GM19372 (cell line): ENCODE measurements around the gene C1QC.

Source experiments
- ATAC-seq: cut with Tn5 transposase; IDR thresholded peaks from one replicate; pipeline ENCODE4 v1.9.1; 2021; ENCODE audit warnings: mild to moderate bottlenecking, low read depth, moderate library complexity; ENCODE audit not compliant: unreplicated experiment

The C1QC gene

DNA sequence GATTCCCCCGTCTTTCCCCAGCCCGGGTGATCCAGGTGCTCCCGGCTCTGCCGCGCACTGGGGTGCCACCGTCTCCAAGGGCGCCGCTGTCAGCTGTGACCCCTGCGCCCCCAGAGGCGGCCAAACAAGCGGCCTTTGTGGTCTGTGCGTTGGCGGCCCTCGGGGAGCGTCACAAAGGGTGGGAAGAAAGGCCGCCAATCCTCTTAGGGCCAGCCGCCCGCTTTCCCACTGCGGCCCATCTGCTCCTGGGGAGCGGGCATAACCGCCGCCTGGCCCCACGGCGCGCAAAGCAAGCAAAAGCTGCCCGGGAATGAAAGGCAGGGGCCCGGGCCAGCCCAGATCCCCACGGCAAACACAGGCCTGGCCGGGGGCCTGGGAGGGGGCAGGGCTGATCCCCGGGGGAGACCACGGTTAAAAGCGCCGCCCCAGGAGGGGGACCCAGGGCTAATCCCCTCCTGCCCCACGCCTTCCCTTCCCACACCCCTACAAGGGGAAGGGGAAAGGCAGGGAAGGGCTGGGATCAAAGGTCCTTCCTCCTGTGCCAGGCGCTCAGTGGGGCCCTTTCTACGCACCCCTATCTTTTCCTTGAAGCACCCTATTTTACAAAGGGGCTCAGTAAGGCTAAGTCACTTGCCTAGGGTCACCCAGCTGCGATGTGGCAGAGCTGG lies 33.6 kb downstream of the C1QC start:
- no peak for ATAC-seq

DNA sequence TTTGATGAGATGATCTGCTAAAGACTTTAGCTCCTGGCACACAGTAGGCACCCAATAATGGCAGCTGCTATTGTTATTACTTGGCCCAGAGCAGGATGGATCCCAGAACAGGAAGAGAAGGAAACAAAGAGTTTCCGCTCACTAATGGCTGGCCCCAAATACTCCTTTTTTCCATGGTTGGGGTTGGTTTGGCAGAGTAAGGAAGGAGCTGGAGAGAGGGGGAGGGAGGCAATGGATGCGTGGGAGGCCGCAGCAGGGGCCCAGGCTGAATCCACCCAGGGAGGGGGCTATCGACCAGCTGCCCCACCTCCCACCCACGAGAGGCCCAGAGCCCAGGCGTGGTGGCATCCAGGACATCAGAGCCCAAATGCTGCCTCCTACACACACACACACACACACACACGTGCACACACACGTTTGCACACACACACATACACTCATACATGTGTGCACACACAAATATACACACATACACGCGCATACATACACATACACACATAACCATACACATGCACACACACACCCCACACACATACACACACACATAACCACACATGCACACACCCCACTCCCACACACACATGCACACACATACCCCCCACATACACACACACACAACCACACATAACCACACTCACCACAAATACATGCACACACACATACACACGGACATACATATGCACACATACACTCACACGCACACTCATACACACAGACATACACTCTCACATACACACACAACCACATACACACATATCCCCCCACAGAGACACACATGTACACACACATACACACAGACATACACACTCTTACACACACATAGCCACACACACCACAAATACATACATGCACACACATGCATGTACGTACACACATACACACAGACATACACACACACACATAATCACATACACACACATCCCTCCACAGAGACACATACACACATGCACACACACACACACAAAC lies 34.8 kb downstream of the C1QC start:
- no peak for ATAC-seq

DNA sequence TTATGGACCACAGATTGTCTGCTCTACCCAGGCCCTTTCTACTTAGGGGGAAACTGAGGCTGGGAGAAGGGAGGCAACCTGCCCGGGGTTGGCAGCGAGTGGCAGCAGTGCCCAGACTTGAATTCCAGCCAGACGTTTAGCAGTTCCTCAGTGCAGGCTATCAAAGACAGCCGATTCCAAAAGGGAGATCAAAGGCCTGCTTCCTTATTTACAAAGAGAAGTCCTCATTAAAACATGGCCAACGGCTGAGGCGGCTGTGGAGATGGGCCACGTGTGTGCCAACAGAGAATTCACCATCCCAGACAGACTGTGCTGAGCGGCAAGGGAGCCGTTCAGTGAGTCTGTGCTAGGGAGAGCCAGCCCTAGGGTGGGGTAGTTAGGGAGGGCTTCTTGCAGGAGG lies 37.3 kb downstream of the C1QC start:
- no peak for ATAC-seq

DNA sequence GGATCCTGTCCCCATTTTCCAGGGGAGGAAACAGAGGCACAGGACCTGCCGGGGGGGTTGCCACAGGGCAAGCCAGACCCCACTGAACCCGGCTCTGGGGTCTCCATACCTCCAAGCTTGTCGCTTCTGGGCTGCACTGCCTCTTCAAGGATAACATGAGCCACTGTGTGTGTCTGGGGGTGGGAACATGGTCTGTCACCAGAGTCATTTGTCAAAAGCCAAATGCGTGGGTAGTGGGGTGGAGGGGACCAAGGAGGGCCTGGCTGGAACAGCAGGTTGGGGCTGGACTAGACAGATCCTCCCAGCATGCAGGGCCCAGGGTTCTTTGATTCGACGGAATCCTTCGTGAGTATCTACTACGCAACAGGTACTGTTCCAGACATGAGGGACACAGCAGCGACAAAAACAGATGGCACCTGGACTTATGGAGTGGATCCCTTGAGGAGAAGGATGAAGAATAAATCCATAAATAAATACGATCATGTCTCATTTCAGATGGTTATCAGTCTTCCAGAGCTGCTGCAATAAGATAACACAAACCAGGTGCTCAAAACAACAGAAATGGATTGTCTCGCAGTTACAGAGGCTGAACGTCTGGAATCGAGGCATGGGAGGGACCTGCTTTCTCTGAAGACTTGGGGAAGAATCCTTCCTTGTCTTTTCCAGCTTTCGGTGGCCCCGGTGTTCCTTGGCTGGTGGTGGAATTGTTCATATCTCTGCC lies 38.3 kb downstream of the C1QC start:
- no peak for ATAC-seq

DNA sequence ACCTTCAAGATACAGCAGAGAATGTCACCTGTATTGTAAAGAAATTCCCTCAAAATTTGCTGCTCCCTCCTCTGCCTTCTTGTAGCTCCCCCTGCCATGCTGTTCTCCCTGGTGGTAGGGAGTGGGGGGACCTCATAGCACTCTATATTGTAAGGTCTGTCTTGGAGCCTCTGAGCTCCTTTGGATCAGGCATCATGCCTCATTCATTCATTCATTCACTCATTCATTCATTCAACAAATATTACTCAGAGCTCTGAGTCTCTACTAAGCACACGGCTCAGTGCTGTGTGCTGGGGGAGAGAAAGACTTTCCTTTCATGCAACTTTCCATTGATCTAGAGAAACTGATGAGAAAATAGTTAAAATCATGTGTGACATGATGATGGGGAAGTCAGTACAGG lies 40.1 kb downstream of the C1QC start:
- ATAC-seq: no peak

DNA sequence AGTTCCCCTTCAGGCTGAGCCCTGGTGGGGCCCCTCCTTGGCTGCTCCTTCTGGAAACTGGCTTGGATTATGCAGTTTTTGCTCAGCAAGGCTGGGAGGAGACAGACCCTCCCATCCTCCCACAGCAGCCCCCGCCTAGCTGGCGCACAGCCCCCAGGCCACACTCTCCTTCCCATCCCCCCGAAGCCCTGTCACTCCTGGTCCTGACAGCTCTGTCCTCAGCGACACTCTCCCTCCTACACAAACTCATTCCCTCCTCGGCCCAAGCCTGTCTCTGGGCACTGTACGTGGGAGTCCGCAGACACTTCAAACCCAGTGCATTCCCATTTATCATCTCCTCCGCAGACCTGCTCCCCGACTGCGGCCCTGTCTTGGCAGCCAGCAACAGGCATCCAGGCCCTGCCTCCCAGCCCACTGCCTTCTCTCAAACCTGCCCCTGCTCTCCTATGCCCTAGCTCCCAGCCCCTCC lies 42.2 kb downstream of the C1QC start:
- ATAC-seq: no peak

DNA sequence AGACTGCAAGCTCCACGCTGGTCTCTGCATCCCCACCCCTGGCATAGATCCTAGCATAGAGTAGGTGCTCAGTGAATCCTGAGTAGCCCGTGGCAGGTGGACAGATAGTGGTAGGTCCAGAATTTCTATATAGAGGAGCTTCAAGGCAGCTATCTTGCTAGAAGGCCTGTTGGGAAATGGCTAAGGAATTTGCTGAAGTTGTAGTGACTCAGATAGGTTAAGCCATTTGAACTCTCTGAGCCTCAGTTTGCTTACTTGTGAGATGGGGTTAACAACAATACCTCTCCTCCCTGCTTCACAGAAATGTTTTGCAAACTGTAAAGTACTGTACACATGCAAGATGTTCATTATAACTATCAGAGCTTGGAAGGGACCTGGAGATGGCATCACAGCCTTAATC lies 43.8 kb downstream of the C1QC start:
- ATAC-seq: no peak

DNA sequence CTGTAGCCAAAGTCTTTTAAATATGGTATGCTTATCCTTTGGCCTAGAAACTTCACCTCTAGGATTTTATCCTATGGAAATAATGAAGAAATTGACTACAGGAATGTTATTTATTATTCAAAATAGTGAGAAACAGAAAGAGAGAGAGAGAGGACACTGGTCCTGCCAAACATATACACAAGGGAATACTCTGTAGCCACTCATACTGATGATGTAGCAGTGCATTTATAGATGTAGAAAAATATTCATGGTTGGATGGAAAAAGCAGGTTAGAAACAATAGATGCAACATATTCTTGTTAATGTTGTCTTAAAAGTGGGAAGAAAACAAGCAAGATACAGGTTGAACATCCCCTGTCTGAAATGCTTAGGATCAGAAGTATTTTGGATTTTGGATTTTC lies 45.0 kb downstream of the C1QC start:
- ATAC-seq: no peak

DNA sequence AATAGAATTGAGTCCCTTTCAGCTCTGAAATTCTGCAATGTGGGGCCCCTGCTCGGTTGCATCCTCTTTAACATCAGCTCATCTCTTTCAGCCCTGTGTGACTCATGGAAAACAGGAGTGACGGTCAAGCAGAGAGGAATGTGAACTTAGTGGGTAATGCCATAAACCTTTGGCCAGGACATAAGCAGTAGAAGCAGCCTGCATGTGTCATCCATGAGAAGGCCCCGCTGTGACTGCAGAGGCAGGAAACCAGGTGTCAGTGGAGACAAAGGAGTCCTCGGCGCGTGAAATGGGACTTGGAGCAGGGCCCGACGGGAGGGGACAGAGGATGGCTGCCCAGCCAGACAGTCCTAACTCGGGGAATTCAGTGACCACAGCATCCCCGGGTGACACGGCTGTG lies 46.1 kb downstream of the C1QC start:
- ATAC-seq: no peak

DNA sequence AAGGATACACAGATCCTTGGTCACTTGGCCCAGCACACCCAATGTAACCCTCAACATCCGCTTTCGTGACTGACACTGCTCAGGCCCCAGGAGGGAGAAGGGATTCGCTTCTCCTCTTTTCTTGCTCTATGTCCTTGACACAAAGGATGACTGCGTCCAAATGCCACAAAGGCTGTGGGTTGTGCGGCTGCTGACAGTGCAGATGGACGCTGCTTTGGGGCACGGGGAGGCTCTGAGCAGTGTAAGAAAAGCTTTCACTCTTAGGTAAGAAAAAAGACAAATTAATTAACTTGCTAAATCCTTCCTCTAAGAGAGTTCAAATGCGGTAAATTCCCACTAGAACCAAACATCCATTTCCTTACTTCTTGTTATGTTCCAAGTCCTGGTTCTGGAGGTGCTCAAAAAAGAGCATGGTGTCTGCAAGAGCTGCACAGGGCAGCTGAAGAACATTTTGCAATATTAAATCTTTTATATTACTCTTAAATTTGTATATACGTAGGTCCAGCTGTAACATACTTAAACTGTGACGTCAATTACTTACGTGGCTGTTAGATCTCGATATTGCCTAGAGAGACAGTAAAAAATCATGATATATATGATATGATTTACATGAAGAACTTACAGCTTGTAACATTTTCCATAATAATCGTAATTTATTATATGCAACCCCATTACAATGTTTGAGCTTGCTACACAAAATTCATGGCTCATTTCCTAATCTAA lies 47.8 kb downstream of the C1QC start:
- ATAC-seq: no peak

DNA sequence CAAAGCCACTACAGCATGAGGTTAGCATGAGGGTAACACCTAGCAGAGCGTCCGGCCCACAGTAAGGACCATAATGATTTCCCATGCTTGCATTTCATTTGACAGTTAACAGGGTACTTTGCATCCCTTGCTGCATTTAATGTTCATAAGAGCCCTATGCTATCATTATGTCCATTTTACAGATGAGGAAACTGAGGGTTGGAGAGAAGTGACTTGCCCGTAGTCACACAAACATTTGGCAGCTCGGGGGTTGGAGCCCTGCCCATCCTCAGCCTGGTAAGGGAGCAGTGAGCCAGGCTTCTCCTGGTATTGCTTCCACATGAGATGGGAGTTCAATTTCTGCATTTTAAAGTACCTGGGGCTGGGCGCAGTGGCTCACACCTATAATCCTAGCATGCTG lies 50.7 kb downstream of the C1QC start:
- ATAC-seq: no peak

DNA sequence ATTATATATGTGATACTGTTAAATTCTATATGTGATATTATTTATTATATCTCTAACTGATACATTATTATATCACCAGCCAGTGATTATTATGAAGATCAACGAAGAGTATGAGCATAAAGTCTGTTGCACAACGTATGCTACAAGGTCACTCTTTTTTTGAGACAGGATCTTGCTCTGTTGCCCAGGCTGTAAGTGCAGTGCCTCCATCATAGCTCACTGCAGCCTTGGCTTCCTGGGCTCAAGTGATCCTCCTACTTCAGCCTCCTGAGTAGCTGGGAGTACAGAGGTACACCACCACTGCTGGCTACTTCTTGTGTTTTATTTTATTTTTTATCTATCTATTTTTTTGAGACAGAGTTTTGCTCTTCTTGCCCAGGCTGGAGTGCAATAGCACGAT lies 53.2 kb downstream of the C1QC start:
- no peak for ATAC-seq
